Heart left ventricle (tissue), 13 donors: ENCODE results near the gene OR8J1.

ENCODE experiments used
- POLR2A ChIP-seq, 2 donors: fragments of 450-650 bp; IDR thresholded peaks; one replicate each; pipeline ENCODE4 v1.6.1; 2017; ENCODE audit warnings: antibody characterized with exemption in 2 of 2, mild to moderate bottlenecking in 2 of 2, moderate library complexity in 2 of 2
- TF ChIP-seq, protein P1 (sequence below), 12 donors: fragments of 200-600 bp; sonication (generic) in 4 of 12; IDR thresholded peaks; one replicate each; pipeline versions ENCODE4 v1.5.0 to v1.8.0; 2018 to 2022; ENCODE audit warnings: antibody characterized with exemption in 12 of 12, mild to moderate bottlenecking in 5 of 12
- donor health status: ischemic (EF 13 %, LVEDD 7.1; RV severe dilation, severe dysfunction).
- donor health status: DM: no; HTN: yes; CAD: no.
- donor health status: DM: no; HTN: no; CAD: no.
- donor health status: ischemic (EF 25% LVEDD 6.9; RV normal size, moderate dysfunction).
- donor health status: ischemic (EF 25% LVEDD 5.7; RV mildly dilated, moderate dysfunction).
- donor health status: ischemic (EF 35%, LVEDD 5.7; RV mildly dilated, moderate dysfunction).
- donor health status: nonischemic (EF 11% LVEDD 7.7; RV severe dilation, severe dysfunction).
- donor health status: DM: yes; HTN: yes; CAD: no.
- donor health status: PGD.
- donor health status: ischemic (EF 29% LVEDD 5.4; RV normal size, mild dysfunction).
- donor health status: nonischemic (EF 23%, LVEDD 6.1; RV moderate dilation, normal function).

DNA sequence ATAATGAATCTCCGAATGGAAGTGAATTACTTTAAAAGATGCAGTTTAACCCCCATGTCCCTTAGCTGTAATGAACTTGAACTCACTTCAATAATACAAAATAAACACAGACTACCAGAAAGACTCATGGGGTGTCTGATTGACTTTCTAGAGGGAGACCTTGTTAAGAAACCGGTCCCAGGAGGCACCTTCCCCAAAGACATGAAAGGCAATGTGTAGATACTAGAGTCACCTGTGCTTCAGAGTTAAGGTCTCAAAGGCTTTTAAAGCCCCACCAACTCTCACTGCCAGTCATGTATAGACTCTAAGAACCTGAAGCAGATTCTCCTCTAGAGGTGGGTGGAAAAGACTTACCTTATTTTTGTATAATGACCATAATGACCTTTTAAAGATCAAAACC lies at the start of gene OR8J1:
- no peak for TF ChIP-seq POLR2A (IDR thresholded peaks at IDR 0.05)
- TF ChIP-seq, protein P1, sequence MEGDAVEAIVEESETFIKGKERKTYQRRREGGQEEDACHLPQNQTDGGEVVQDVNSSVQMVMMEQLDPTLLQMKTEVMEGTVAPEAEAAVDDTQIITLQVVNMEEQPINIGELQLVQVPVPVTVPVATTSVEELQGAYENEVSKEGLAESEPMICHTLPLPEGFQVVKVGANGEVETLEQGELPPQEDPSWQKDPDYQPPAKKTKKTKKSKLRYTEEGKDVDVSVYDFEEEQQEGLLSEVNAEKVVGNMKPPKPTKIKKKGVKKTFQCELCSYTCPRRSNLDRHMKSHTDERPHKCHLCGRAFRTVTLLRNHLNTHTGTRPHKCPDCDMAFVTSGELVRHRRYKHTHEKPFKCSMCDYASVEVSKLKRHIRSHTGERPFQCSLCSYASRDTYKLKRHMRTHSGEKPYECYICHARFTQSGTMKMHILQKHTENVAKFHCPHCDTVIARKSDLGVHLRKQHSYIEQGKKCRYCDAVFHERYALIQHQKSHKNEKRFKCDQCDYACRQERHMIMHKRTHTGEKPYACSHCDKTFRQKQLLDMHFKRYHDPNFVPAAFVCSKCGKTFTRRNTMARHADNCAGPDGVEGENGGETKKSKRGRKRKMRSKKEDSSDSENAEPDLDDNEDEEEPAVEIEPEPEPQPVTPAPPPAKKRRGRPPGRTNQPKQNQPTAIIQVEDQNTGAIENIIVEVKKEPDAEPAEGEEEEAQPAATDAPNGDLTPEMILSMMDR (IDR thresholded peaks at IDR 0.05) = no peak
